OCI-LY1 (cell line): ENCODE results near the gene WASHC2A.
"Not testable (repeated sequence)": the region's sequence is repeated elsewhere in the genome, so short reads cannot be mapped to it uniquely, and the experiment has no call there.

Experiments used
- CTCF ChIP-seq: fragments of 200-600 bp; sonication (generic), shearing (Covaris generic); IDR thresholded peaks from 2 replicates; pipeline ENCODE4 v1.5.1; 2017; ENCODE audit warnings: mild to moderate bottlenecking, antibody characterized with exemption, low read length, moderate library complexity, mixed read lengths
- EZH2 ChIP-seq: fragments of 200-600 bp; sonication (generic), shearing (Covaris generic); IDR thresholded peaks from 2 replicates; pipeline ENCODE4 v1.8.0; 2017; ENCODE audit warnings: borderline replicate concordance, mixed run types, mild to moderate bottlenecking, antibody characterized with exemption, low read length, moderate library complexity, mixed read lengths

GRCh38 chr10:50143512-50144174 lies 75.9 kb downstream of the WASHC2A start:
- TF ChIP-seq CTCF, EZH2: not testable (repeated sequence)
